Measurements from ENCODE around the gene TMEM179B.

DNA sequence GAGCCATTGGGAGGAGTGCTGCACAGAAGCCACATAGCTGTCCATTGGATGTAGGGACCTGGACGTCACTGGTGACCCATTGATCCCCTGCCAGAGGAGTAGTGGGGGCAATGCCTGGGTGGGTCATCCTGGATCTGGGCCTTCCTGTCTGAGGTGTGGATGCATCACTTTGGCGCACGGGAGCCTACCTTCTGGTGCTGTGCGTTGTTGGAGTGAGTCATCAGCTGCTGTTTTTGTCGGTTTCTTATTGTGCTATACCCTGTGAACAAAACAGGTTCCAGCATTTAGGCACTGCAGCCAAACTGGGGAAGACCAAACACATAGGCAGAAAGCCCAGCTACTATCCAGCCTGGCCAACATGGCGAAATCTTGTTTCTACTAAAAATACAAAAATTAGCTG, 12.8 kb upstream of the TMEM179B start:
- TF ChIP-seq POLR2A (IDR thresholded peaks at IDR 0.05; ENCODE audit: low read length) (no peak), GATA1 (IDR thresholded peaks at IDR 0.05; ENCODE audit: low read depth, low read length) (no peak)
